Esophagus (tissue), 2 donors: ENCODE measurements around the gene ZXDC. TPM values are rescaled to one million over a fixed set of nuclear protein-coding genes. Genes with fewer than 3 reads are reported as not detected.

Experiments
- H3K27ac ChIP-seq, 2 donors: one replicate each; pipeline ENCODE4 v1.5.1; 2013; ENCODE audit warnings: low read depth in 2 of 2, mild to moderate bottlenecking in 2 of 2, inconsistent platforms in 1 of 2, low read length in 1 of 2, moderate library complexity in 1 of 2
- H3K27me3 ChIP-seq, 2 donors: one replicate each; pipeline ENCODE4 v1.6.1; 2013; ENCODE audit warnings: low read length in 2 of 2, control low read depth in 1 of 2, mild to moderate bottlenecking in 1 of 2; ENCODE audit not compliant: insufficient read depth in 2 of 2, control insufficient read depth in 1 of 2
- H3K36me3 ChIP-seq, 2 donors: one replicate each; pipeline ENCODE4 v1.6.1; 2013; ENCODE audit warnings: low read length in 1 of 2; ENCODE audit not compliant: control insufficient read depth in 2 of 2, insufficient read depth in 2 of 2
- H3K4me1 ChIP-seq, 2 donors: one replicate each; pipeline ENCODE4 v1.6.1; 2013; ENCODE audit warnings: low read length in 1 of 2; ENCODE audit not compliant: control insufficient read depth in 2 of 2, insufficient read depth in 2 of 2
- H3K4me3 ChIP-seq, 2 donors: one replicate each; pipeline ENCODE4 v1.5.1; 2013; ENCODE audit warnings: low read length in 2 of 2, mild to moderate bottlenecking in 2 of 2, low read depth in 1 of 2, moderate library complexity in 1 of 2
- H3K9me3 ChIP-seq, 2 donors: one replicate each; pipeline ENCODE4 v1.6.1; 2013; ENCODE audit warnings: mild to moderate bottlenecking in 2 of 2, low read depth in 1 of 2, low read length in 1 of 2, moderate library complexity in 1 of 2; ENCODE audit not compliant: control insufficient read depth in 2 of 2, insufficient read depth in 1 of 2
- WGBS, 2 donors: extraction: QIAGEN DNeasy Blood & Tissue Kit; methylation state at CpG; one replicate each; pipeline ENCODE4 v1.1.7; 2013; 5-methylcytosine and 5-hydroxymethylcytosine counted together
- polyA plus RNA-seq, 2 donors: library from polyadenylated mRNA; stranded (reverse); fragments of 200-250 nt; gene quantifications; one replicate each; pipeline ENCODE4 v1.2.3, GENCODE V29; 2013
- donor health status: healthy with polysubstance abuse.
- donor health status: Bipolar disorder and iron deficiency.

The ZXDC gene
- polyA plus RNA-seq, 2 donors = 9.2 to 13.3 TPM

DNA sequence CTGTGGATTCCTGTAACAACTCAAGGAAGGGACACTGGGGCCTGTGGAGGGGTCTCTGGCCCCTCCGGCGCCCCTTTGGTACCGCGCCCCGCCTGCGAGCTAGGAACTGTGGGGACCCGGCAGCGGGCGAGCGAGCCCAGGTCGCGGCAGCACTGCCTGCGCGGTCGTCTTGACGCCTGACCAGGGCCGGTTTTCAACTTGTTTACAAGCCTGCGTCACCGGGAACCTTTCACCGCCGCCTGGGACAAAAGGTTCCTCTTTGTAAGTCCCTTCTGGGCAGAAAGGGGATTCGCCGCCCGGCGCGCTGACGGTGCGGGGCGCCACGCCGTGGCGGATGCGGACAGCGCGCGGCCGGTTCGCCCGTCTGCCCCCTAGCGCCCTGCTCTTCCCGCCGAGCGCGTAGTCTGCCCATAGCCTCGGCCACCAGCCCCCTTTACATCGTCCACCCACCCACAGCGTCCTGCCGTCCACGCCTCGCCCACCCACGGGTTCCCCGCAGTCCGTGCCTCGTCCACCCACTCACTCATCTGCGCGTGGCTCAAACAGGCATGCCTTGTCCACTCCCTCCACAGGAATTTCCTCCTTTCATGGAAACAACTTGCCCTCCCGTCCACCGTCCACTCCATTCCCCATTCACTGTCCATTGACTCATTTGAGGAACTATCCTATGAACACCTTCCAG lies 86.4 kb downstream of the ZXDC start:
- Histone ChIP-seq H3K36me3 (no peaks in the 10 kb centered on the region), H3K4me3 (peak overlapping the region; percentile 4 to 17), H3K27me3 (peaks cover 0 to 1% of the 10 kb centered on the region in 2 donors), H3K4me1 (no peaks in the 10 kb centered on the region), H3K27ac (peak overlapping the region; percentile 8 to 24), H3K9me3 (no peaks in the 10 kb centered on the region)
- WGBS, 2 donors = 2 to 4% methylated on average over 56 to 58 of the region's 58 CpGs

Other genes with a start within 250 kb of the ZXDC start
- gene KLF15, start 118.5 kb downstream of the ZXDC start, polyA plus RNA-seq = 1 to 10 TPM; 5.0 to 8.2 TPM
- gene CFAP100, start 81.0 kb downstream of the ZXDC start, polyA plus RNA-seq = not detected
- not detected for gene UROC1, start 41.9 kb upstream of the ZXDC start, polyA plus RNA-seq
- gene CHST13, start 48.3 kb upstream of the ZXDC start, polyA plus RNA-seq = under 1 TPM in 1 of 2 donors, not detected in 1; 0.04 TPM
- not detected for gene C3orf22, start 83.0 kb upstream of the ZXDC start, polyA plus RNA-seq
- gene TXNRD3, start 179.2 kb upstream of the ZXDC start, polyA plus RNA-seq = 1 to 10 TPM; 4.3 to 5.5 TPM
- 10 to 100 TPM in 1 of 2 donors, 1 to 10 TPM in 1; 7.0 to 11.9 TPM for gene CHCHD6, start 228.3 kb upstream of the ZXDC start, polyA plus RNA-seq